ENCODE measurements around the gene METTL25.
"Not testable (repeated sequence)": the region's sequence is repeated elsewhere in the genome, so short reads cannot be mapped to it uniquely, and the experiment has no call there.

The METTL25 gene

GRCh38 chr12:82358200-82359114, at the start of gene METTL25, which contains the start of gene CCDC59:
Gene METTL25, plus strand, starts transcription at chr12:82358529. Its CDS starts 37 bp downstream, at chr12:82358566.
Gene CCDC59, minus strand, starts transcription at chr12:82358387. Its CDS starts 11 bp downstream, at chr12:82358376.
- peak; percentile 96 for DNase-seq (ENCODE audit: low spot score)

GRCh38 chr12:82314406-82314892, 43.9 kb upstream of the METTL25 start:
- no peak for DNase-seq (ENCODE audit: low spot score)

GRCh38 chr12:82319276-82319675, 39.1 kb upstream of the METTL25 start:
- DNase-seq (ENCODE audit: low spot score) = no peak

- DNase-seq (ENCODE audit: low spot score) = no peak
These were observed 32.6 kb upstream of the METTL25 start for GRCh38 chr12:82325540-82326336.

- peak; percentile 2 for DNase-seq (ENCODE audit: low spot score)
These were observed 31.3 kb upstream of the METTL25 start for GRCh38 chr12:82326905-82327503.

- no peak for DNase-seq (ENCODE audit: low spot score)
These were observed 30.5 kb upstream of the METTL25 start for GRCh38 chr12:82327861-82328260.

- no peak for DNase-seq (ENCODE audit: low spot score)
These were observed 28.8 kb upstream of the METTL25 start for GRCh38 chr12:82329508-82329907.

GRCh38 chr12:82350161-82350560, 8.2 kb upstream of the METTL25 start:
- no peak for DNase-seq (ENCODE audit: low spot score)

GRCh38 chr12:82351390-82351789, 6.9 kb upstream of the METTL25 start:
- no peak for DNase-seq (ENCODE audit: low spot score)

- no peak for DNase-seq (ENCODE audit: low spot score)
These were observed 989 bp upstream of the METTL25 start for GRCh38 chr12:82357340-82357739.

- DNase-seq (ENCODE audit: low spot score) = no peak
These were observed 507 bp upstream of the METTL25 start for GRCh38 chr12:82357845-82358199.

GRCh38 chr12:82359115-82359478, 768 bp downstream of the METTL25 start:
- no peak for DNase-seq (ENCODE audit: low spot score)

- not testable (repeated sequence) for DNase-seq (ENCODE audit: low spot score)
These were observed 2.5 kb downstream of the METTL25 start for GRCh38 chr12:82360834-82361233.

GRCh38 chr12:82361461-82361915, 3.2 kb downstream of the METTL25 start:
- DNase-seq (ENCODE audit: low spot score) = no peak

GRCh38 chr12:82363990-82364389, 5.7 kb downstream of the METTL25 start:
- no peak for DNase-seq (ENCODE audit: low spot score)

- no peak for DNase-seq (ENCODE audit: low spot score)
These were observed 7.9 kb downstream of the METTL25 start for GRCh38 chr12:82366197-82366596.

- DNase-seq (ENCODE audit: low spot score) = no peak
These were observed 16.9 kb downstream of the METTL25 start for GRCh38 chr12:82375201-82375600.

- DNase-seq (ENCODE audit: low spot score) = no peak
These were observed 20.7 kb downstream of the METTL25 start for GRCh38 chr12:82378997-82379396.

GRCh38 chr12:82383930-82384552, 25.7 kb downstream of the METTL25 start:
- no peak for DNase-seq (ENCODE audit: low spot score)

- DNase-seq (ENCODE audit: low spot score) = no peak
These were observed 40.5 kb downstream of the METTL25 start for GRCh38 chr12:82398879-82399278.

- no peak for DNase-seq (ENCODE audit: low spot score)
These were observed 42.5 kb downstream of the METTL25 start for GRCh38 chr12:82400819-82401218.

- no peak for DNase-seq (ENCODE audit: low spot score)
These were observed 48.3 kb downstream of the METTL25 start for GRCh38 chr12:82406651-82407050.

Data from activated CD4-positive, alpha-beta T cell treated with anti-CD3 and anti-CD28 coated beads, Interleukin-2, Interleukin-4, amounts not matched to agents 100 ng/mL and 50 ng/mL, durations not matched to agents 16 hours and 8 hours (primary cell).